IMR-90 (cell line): Measurements from ENCODE around the gene ADAMTSL2.

Experiments
- BHLHE40 ChIP-seq: fragments of 150-350 bp; IDR thresholded peaks from 2 replicates; pipeline ENCODE4 v1.6.1; 2016; ENCODE audit warnings: mild to moderate bottlenecking, low read depth, low read length
- CHD1 ChIP-seq: IDR thresholded peaks from 2 replicates; pipeline ENCODE4 v1.6.1; 2012; ENCODE audit warnings: low read depth, low read length, improper control_type of control experiment
- MXI1 ChIP-seq: IDR thresholded peaks from 2 replicates; pipeline ENCODE4 v1.6.1; 2012; ENCODE audit warnings: low read depth, mild to moderate bottlenecking, low read length, moderate library complexity, borderline replicate concordance
- POLR2A ChIP-seq: IDR thresholded peaks from 2 replicates; pipeline ENCODE4 v1.6.1; 2012; ENCODE audit warnings: mild to moderate bottlenecking, low read depth, low read length
- RCOR1 ChIP-seq: IDR thresholded peaks from 2 replicates; pipeline ENCODE4 v1.6.1; 2012; ENCODE audit warnings: mild to moderate bottlenecking, low read length, improper control_type of control experiment; ENCODE audit not compliant: insufficient replicate concordance
- TF ChIP-seq, protein P1 (sequence below): conservative IDR thresholded peaks from 2 replicates; pipeline ENCODE4 v1.5.1; 2012; ENCODE audit warnings: mild to moderate bottlenecking, low read depth, low read length, improper control_type of control experiment

- no peak for TF ChIP-seq CHD1
- TF ChIP-seq, protein P1, sequence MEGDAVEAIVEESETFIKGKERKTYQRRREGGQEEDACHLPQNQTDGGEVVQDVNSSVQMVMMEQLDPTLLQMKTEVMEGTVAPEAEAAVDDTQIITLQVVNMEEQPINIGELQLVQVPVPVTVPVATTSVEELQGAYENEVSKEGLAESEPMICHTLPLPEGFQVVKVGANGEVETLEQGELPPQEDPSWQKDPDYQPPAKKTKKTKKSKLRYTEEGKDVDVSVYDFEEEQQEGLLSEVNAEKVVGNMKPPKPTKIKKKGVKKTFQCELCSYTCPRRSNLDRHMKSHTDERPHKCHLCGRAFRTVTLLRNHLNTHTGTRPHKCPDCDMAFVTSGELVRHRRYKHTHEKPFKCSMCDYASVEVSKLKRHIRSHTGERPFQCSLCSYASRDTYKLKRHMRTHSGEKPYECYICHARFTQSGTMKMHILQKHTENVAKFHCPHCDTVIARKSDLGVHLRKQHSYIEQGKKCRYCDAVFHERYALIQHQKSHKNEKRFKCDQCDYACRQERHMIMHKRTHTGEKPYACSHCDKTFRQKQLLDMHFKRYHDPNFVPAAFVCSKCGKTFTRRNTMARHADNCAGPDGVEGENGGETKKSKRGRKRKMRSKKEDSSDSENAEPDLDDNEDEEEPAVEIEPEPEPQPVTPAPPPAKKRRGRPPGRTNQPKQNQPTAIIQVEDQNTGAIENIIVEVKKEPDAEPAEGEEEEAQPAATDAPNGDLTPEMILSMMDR = no peak
- no peak for TF ChIP-seq POLR2A
- TF ChIP-seq RCOR1 = no peak
- no peak for TF ChIP-seq BHLHE40
- no peak for TF ChIP-seq MXI1
Measured at GRCh38 chr9:133615186-133615585, 80.7 kb downstream of the ADAMTSL2 start.
